HepG2 (cell line): Measurements from ENCODE around the gene SYNC. TPM values are rescaled to one million over a fixed set of nuclear protein-coding genes. Genes with fewer than 3 reads are reported as not detected.
A peak's percentile ranks its signal among the peaks of the same experiment; 100 is the strongest.

Experiments
- ATAD3A ChIP-seq: sonication (generic); formaldehyde crosslinking; IDR thresholded peaks from 2 replicates; pipeline ENCODE4 v1.4.0; 2020; ENCODE audit warnings: missing genetic modification reagents
- ATF5 ChIP-seq: sonication (generic); formaldehyde crosslinking; IDR thresholded peaks from 2 replicates; pipeline ENCODE4 v1.4.0; 2020; ENCODE audit warnings: mild to moderate bottlenecking, low read depth, missing genetic modification reagents
- DMAP1 ChIP-seq: IDR thresholded peaks from 2 replicates; pipeline ENCODE4 v1.6.1; 2016
- FOXA3 ChIP-seq: IDR thresholded peaks from 2 replicates; pipeline ENCODE4 v1.6.1; 2016; ENCODE audit warnings: missing genetic modification reagents, missing compliant biosample characterization
- FOXO1 ChIP-seq: sonication (generic); formaldehyde crosslinking; IDR thresholded peaks from 2 replicates; pipeline ENCODE4 v1.4.0; 2020; ENCODE audit warnings: missing genetic modification reagents
- KAT8 ChIP-seq: IDR thresholded peaks from 2 replicates; pipeline ENCODE4 v1.6.1; 2016; ENCODE audit warnings: missing genetic modification reagents, missing compliant biosample characterization
- KLF16 ChIP-seq, 2 experiments: sonication (generic) in 1 of 2; formaldehyde crosslinking in 1 of 2; IDR thresholded peaks; 2 replicates each; pipeline versions ENCODE4 v1.6.1 to v1.8.0; 2016 to 2023; ENCODE audit warnings: missing genetic modification reagents in 2 of 2, missing compliant biosample characterization in 1 of 2
- MTA1 ChIP-seq: sonication (generic); formaldehyde crosslinking; IDR thresholded peaks from 2 replicates; pipeline ENCODE4 v1.4.0; 2020; ENCODE audit warnings: missing genetic modification reagents, mild to moderate bottlenecking, borderline replicate concordance
- NR0B2 ChIP-seq: sonication (generic); formaldehyde crosslinking; IDR thresholded peaks from 2 replicates; pipeline ENCODE4 v1.4.0; 2020; ENCODE audit warnings: mild to moderate bottlenecking, missing genetic modification reagents
- POLR2AphosphoS2 ChIP-seq: IDR thresholded peaks from 2 replicates; pipeline ENCODE4 v1.6.1; 2011; ENCODE audit warnings: low read depth, low read length, improper control_type of control experiment
- RFXAP ChIP-seq: sonication (generic); formaldehyde crosslinking; IDR thresholded peaks from 2 replicates; pipeline ENCODE4 v1.4.0; 2020; ENCODE audit warnings: missing genetic modification reagents, borderline replicate concordance
- SIN3A ChIP-seq: IDR thresholded peaks from 2 replicates; pipeline ENCODE4 v1.6.1; 2011; ENCODE audit warnings: low read depth, mild to moderate bottlenecking, control low read depth, low read length, borderline replicate concordance
- ZBTB21 ChIP-seq: sonication (generic); formaldehyde crosslinking; IDR thresholded peaks from 2 replicates; pipeline ENCODE4 v1.4.0; 2020; ENCODE audit warnings: missing genetic modification reagents
- ZBTB49 ChIP-seq: sonication (generic); formaldehyde crosslinking; IDR thresholded peaks from 2 replicates; pipeline ENCODE4 v1.4.0; 2020; ENCODE audit warnings: missing genetic modification reagents, borderline replicate concordance
- ZBTB7B ChIP-seq: sonication (generic); formaldehyde crosslinking; IDR thresholded peaks from 2 replicates; pipeline ENCODE4 v1.4.0; 2020; ENCODE audit warnings: missing genetic modification reagents
- ZMYM3 ChIP-seq: sonication (generic); formaldehyde crosslinking; IDR thresholded peaks from 2 replicates; pipeline ENCODE4 v1.5.1; 2020; ENCODE audit warnings: mild to moderate bottlenecking, missing genetic modification reagents
- ZNF138 ChIP-seq: sonication (generic); formaldehyde crosslinking; IDR thresholded peaks from 2 replicates; pipeline ENCODE4 v1.5.0; 2020; ENCODE audit warnings: mild to moderate bottlenecking, low read depth, missing genetic modification reagents
- ZNF207 ChIP-seq: fragments of 450-650 bp; IDR thresholded peaks from 2 replicates; pipeline ENCODE4 v1.6.1; 2016; ENCODE audit warnings: antibody characterized with exemption, borderline replicate concordance
- ZNF260 ChIP-seq: sonication (generic); formaldehyde crosslinking; IDR thresholded peaks from 2 replicates; pipeline ENCODE4 v1.4.0; 2020; ENCODE audit warnings: missing genetic modification reagents, low read depth, mild to moderate bottlenecking, borderline replicate concordance
- ZNF280B ChIP-seq: sonication (generic); formaldehyde crosslinking; IDR thresholded peaks from 2 replicates; pipeline ENCODE4 v1.5.0; 2020; ENCODE audit warnings: missing genetic modification reagents, mild to moderate bottlenecking, borderline replicate concordance
- ZNF30 ChIP-seq: sonication (generic); formaldehyde crosslinking; IDR thresholded peaks from 2 replicates; pipeline ENCODE4 v1.5.0; 2020; ENCODE audit warnings: mild to moderate bottlenecking, missing genetic modification reagents
- ZNF530 ChIP-seq: sonication (generic); formaldehyde crosslinking; IDR thresholded peaks from 2 replicates; pipeline ENCODE4 v1.5.0; 2020; ENCODE audit warnings: low read depth, mild to moderate bottlenecking, missing genetic modification reagents
- ZNF557 ChIP-seq: sonication (generic); formaldehyde crosslinking; IDR thresholded peaks from 2 replicates; pipeline ENCODE4 v1.4.0; 2020; ENCODE audit warnings: missing genetic modification reagents
- ZNF558 ChIP-seq: sonication (generic); formaldehyde crosslinking; IDR thresholded peaks from 2 replicates; pipeline ENCODE4 v1.9.0; 2022; ENCODE audit warnings: mild to moderate bottlenecking, missing genetic modification reagents, borderline replicate concordance
- polyA plus RNA-seq, 8 experiments: library from polyadenylated mRNA; depleted of rRNA in 3 of 8; stranded (reverse) in 7 of 8; unstranded in 1 of 8; fragments of >200 nt; fragmentation: Illumina TruSeq in 4 of 8; extraction: Trizol in 4 of 8; gene quantifications; 2 replicates each; pipeline versions ENCODE4 v1.2.1 to v1.2.3, GENCODE V29; 2011 to 2016; ENCODE audit warnings: low read depth in 4 of 8, missing spikeins in 1 of 8, mixed read lengths in 1 of 8; ENCODE audit not compliant: insufficient read depth in 1 of 8
- total RNA-seq, 5 experiments: library from RNA; depleted of rRNA; stranded (reverse); fragments of >200 nt; fragmentation: Illumina TruSeq; extraction: Trizol; gene quantifications; 2 replicates each; pipeline ENCODE4 v1.2.3, GENCODE V29; 2016; ENCODE audit warnings: low read depth in 1 of 5

SYNC gene
- total and polyA plus RNA-seq, 2 of the 13 experiments (the other 11 are each of a cell fraction or from before 2014, with no cell fraction given) = 2.4 to 5.4 TPM

DNA sequence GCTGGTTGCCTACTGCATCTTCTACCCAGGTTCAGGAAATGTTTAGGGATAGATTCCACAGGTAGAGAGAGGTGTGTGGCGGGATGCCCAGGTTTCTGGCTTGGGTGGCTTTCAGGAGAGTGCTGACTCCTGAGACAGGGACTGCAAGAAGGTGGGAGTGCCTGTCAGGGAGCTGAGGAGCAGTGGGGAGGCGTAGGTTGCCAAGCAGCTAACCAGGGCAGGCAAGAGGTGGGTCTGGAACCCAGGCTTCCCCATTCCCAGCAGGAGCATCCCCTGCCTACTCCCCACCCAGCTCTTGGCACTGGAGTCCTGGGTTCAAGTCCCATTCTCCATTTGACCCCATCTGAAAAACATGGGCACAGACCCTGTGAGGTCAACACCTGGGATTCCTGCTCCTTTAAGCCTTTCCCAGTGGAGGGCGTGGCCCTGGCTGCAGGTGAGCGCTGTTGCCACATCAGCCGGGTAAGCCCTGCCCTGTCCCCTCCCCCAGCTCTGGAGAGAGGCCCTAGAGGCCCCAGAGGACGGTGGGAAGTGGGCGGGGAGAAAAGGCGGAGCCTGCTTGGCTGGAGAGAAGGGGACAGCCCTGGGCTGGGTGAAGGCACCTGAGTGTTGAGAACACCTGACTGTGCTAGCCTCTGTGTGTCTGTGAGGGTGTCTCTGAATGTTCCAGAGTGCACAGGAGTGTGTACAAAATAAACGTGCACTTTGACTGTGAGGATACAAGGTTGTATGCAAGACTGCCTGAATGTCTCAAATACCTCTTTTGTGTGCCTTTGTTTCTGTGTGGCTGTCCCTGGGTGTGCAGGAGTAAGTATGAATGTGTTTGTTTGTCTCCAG lies 14.0 kb upstream of the SYNC start (continued):
- TF ChIP-seq NR0B2 (CRISPR knock-in tag) (no peak), ZBTB49 (peak; percentile 28; the same call in 1 of the 2 replicates), ZNF558 (CRISPR knock-in tag) (no peak), ZMYM3 (CRISPR knock-in tag) (peak; percentile 77), MTA1 (CRISPR knock-in tag) (peak; percentile 80; the same call in 1 of the 2 replicates), ATAD3A (CRISPR knock-in tag) (no peak), FOXO1 (CRISPR knock-in tag) (peak; percentile 36), ZNF30 (CRISPR knock-in tag) (no peak), SIN3A (no peak), ZBTB21 (no peak), ZNF138 (CRISPR knock-in tag) (0 out of 2 replicates have a peak, but pooled peaks have one; percentile 38), KAT8 (CRISPR knock-in tag) (peak; percentile 63; the same call in 1 of the 2 replicates), DMAP1 (CRISPR knock-in tag) (peak; percentile 77), ZNF557 (CRISPR knock-in tag) (0 out of 2 replicates have a peak, but pooled peaks have one; percentile 76), FOXA3 (CRISPR knock-in tag) (0 out of 2 replicates have a peak, but pooled peaks have one; percentile 36), ATF5 (no peak), POLR2AphosphoS2 (no peak), ZNF530 (CRISPR knock-in tag) (no peak), KLF16 (CRISPR knock-in tag; IDR thresholded peaks at IDR 0.05) (peak in 1 of 2 experiments; percentile 71; a peak in 1 of 4 replicates), ZNF260 (CRISPR knock-in tag) (no peak), ZBTB7B (CRISPR knock-in tag) (peak; percentile 55; the same call in 1 of the 2 replicates), ZNF207 (no peak), ZNF280B (no peak), RFXAP (no peak)
